Measurements from ENCODE around the gene COG5.
"Not testable (repeated sequence)": the region's sequence is repeated elsewhere in the genome, so short reads cannot be mapped to it uniquely, and the experiment has no call there.

The COG5 gene

DNA sequence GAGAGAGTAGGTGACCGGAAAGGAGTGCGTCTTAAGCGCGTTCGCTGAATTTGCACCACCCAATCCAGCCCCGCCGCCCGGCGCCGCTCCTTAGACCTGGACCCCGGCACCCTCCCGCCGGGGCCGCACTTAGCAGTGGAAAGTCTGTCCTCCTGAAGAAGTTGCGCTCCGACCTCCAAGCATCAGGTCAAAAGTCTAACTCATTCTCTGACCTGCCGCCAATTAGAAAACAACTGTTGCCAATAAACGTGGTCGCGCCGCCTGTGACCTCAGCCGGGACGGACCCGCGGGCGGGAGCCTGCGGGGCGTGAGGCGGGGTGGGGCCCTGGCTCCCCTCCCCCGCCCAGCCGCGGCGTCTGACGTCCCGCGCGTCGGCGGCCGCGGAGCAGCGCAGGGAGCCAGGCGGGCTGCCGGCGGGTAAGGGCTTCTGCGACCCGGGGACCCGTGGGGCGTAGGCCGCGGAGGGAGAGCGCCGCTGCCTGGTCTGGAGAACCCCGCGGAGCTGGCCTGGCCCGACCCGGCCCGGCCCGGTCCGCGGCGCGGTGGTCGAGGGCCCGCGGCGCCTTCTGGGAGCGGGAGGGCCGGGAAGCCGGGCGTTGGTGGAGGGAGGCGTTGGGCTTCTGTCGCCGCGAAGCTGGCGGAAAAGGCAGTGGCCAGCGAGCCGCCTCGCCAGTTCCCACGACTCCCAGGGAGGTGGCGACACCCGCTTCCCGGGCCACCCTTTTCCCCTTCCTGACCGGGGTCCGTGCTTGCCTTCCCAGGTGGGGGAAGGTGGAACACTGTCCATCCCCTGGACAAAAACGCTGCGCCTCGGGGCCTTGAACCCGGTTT, 16.4 kb upstream of the COG5 start, which contains the start of gene BCAP29:
BCAP29 (plus strand) TSS at position 362 of the 831 bp plus-strand sequence. CDS start 527 bp downstream, outside the sequence.
- DNase-seq (ENCODE audit: low read depth, low spot score) = peak; percentile 37

DNA sequence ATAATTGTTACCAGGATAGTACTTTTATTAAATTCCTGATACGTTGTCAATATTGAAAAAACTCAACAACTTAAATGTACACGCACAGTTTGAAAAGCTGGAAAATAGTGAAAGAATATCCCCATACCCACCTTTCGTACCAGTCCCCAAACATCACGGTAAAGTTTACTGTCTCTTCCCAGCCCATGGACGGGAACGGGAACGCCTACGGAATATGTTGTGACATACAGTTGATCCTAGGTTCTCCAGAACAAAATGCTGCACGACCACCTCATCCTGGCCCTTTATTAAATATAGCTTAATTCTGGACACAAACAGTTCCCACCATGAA, 15.8 kb upstream of the COG5 start:
- DNase-seq (ENCODE audit: low read depth, low spot score) = no peak

DNA sequence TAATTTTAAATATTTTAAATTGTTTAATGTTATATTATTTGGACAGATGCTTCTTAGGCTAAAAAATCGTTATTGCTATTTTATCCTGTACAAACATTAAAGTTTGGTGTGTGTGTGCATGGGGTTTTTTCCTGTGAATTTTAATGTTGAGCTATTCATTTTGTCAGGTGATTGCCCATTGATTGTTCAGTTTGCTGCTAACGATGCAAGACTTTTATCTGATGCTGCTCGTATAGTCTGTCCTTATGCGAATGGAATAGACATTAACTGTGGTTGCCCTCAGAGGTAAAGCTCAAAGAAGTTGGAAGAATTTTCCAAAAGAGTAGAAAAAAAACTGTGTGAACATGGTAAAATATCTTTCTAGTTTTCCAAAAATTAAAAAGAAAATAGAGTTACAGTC, 9.8 kb upstream of the COG5 start:
- no peak for DNase-seq (ENCODE audit: low read depth, low spot score)

DNA sequence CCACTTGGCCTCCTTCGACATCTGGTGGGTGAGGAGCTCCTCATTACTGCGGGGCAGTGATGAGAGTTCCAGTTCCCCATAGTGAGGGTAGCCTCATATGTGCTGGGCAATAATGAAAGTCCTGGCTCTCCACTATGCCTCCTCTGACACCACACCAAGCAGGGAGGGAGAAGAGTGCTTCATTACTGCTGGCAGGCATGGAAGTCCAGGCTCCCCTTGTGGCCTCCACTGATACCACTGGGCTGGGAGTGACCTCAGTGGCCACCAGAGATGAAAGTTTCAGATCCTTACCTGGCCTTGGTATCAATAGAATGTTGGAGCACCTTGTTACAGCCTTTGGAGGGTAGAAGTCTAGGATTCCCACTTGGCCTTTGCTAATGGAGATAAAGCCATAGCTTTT, 6.6 kb upstream of the COG5 start:
- no peak for DNase-seq (ENCODE audit: low read depth, low spot score)

DNA sequence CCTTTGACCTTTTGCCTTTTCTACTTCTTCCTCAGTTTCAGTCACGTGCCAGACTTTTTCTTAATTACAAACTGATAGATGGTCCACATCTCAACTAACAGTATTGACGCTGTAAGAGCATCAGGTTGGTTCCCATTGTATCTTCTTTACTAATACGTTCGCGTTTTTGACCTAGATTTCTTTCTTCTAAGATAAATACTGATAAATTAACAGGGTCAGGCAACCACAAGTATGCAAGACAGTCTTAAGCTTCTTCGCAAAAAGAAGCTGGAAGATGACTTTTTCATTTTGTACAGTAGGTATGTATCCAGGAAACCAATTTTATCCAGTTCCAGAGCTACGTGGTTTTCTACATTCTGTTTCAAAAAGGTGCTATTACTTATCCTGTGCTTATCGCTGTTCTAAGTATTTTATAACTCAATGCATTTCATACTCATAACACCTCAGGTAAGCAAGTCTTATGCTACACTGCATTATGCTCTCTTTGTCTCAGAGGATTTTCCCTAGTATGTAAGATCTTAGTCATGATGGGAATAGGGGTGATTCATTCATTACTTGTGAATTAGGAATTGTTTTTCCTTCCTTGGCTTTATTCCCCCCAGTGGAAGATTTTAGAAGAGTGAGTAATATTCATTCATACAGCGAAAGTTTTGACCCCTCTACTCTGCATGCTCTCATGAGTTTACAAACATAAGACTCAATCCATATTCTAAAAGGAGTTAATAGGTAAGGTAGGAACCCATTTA, 1.0 kb upstream of the COG5 start:
- DNase-seq (ENCODE audit: low read depth, low spot score) = no peak

DNA sequence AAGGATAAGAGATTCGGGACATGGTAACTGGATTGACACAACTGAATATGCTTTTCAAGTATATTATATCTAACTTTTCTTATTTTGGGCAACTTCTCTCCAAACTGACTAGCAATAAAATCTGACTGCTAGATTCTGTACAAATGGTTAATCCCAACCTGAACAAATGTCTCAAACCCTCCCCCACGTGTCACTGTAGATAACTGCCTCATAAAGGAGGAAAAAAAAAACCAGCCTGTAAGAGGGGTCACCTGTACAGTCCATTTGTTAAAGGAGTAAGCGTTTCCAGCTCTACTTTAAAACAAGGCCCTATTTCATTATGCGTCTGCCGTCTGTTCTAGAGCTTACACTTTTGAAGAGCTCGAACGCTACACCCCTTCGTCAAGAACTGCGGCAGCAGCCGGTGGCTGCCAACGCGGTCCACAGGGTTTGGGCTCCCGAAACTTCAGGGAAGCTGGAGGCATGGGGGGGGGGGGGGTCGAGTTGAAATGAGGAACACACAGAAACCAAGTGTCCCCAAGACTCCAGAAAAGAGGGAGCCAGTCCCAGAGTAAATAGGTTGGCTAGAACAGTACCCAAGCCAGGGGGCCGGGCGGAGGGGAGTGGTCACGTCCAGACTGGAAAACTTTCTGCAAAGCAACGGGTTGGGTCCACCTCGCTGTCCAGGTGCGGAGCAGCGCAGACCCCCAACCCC, 492 bp downstream of the COG5 start:
- DNase-seq (ENCODE audit: low read depth, low spot score) = no peak

DNA sequence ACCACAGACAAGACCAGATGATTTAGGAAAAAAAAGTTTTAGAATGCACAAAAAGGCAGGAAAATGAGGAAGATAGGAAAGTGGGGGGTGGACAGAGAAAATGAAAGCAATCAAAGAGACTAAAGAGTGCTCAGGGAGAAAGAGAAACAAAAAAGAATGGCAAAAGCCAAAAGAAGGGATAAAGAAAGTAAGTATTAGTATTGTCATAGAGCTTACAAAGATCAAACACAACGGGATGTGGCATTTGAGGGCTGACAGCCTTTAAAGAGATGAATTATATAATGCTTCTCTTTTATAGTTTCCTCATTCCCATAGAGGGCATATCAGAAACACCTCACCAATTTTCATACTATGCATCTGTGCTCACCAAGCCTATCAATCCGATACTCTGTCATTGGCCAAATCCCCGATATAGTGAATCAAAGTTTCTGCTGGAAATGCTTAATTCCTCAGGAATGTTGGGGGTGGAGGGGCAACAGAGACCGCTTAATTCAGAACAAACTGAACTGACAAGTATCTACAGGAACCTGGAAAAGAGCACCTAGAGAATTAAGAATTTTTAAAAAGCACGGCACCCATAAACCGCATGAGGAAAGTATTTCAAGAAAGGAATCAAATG, 2.7 kb downstream of the COG5 start:
- no peak for DNase-seq (ENCODE audit: low read depth, low spot score)

DNA sequence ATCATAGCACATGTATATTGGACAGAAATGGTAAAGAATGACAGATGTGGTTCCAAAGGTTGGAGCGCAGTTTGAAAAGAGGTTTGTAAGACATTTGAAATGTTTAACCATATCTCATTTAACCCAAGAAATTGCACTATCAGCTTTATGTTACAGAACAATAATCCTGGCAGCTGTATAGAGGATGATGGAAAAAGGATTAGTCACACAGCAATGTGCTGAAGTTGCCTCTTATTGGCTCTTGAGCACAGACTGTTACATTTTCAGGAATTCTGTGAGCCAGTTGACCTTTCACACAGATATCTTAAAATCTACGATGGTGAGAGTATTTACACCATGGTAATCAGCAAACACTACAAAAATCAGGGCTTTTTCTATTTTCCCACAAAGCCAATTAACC, 3.9 kb downstream of the COG5 start:
- no peak for DNase-seq (ENCODE audit: low read depth, low spot score)

DNA sequence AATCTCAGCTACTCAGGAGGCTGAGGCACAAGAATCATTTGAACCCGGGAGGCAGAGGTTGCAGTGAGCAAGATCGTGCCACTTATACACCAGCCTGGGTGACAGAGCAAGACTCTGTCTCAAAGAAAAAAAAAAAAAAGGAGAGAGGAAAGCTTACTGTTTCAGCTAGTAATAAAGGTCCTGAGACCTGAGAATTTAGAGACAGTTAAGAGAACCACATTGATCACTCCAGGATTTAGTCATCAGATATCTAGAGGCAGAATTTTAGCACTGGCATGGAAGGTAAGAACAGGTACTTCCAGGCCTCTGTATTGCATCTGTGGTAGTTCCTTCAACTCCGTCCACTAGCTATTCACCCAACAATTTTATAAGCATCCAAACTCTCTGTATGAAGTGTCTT, 7.8 kb downstream of the COG5 start:
- DNase-seq (ENCODE audit: low read depth, low spot score) = no peak

DNA sequence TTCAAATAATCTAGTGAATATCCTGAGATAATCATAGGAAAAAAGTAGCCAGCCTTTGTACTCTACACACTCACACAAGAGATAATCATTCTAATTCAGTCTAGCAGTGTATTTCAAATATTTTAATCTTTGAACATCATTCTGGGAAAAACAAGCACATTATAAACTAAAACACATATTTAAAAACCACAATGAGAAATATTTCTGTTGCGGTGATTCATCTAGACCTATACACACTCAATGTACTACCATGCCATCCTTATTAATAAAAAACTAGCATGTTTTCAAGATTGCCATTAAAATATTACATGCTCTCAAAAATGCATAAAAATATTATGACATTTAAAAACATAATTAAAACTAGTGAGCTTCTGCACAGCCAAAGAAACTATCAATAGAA, 11.8 kb downstream of the COG5 start:
- no peak for DNase-seq (ENCODE audit: low read depth, low spot score)

DNA sequence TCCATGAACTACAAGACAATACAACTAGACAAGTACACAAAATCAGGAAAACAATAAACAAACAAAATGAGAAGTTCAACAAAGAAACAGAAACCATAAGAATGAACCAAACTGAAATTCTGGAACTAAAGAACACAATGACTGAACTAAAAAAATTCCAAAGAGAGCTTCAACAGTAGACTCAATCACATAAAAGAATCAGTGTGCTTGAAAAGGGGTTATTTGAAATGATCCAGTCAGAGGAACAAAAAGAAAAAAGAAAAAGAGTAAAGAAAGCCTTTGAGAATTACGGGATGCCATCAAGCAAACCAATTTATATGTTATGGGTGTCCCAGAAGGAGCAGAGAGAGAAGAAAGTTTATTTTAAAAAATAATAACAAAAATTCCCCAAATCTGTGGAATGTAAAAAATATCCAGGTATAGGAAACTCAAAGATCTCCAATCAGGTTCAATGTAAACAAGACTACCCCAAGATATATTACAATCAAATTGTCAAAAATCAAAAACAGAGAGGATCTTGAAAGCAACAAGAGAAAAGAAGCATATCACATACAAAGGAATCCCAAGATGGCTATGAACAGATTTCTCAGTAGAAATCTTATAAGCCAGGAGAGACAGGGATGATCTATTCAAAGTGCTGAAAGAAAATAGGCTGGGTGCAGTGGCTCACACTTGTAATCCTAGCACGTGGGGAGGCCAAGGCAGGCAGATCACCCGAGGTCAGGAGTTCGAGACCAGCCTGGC, 18.7 kb downstream of the COG5 start:
- DNase-seq (ENCODE audit: low read depth, low spot score) = no peak

DNA sequence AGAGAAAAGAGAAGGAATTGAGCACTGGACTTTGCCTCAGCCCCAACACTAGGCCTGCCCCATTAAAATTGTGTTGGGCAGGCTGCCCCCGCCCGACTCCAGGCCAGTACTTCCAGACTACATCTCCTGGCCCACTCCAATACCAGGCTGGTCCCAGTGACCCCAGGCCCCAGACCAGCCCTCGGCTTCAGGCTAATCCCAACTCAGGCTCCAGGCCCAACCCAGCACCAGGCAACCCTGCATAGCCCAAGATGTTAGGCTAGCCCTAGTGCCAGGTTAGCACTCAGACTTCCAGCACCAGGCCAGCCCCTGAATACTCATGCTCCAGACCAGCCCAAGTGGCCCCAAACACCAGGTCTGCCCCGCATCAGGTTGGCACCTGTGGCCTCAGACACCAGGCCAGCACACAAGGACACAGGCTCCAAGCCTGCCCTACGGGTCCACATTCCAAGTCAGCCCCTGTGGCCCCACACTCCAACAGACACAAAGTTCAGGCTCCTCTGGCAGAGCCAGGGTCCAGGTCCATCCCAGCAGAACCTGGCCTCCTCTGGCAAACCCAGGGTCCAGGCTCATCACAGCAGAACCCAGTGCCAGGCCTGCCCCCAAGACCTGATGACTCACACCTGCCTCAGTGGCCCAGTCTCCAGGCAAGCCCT, 20.3 kb downstream of the COG5 start:
- DNase-seq (ENCODE audit: low read depth, low spot score) = no peak

DNA sequence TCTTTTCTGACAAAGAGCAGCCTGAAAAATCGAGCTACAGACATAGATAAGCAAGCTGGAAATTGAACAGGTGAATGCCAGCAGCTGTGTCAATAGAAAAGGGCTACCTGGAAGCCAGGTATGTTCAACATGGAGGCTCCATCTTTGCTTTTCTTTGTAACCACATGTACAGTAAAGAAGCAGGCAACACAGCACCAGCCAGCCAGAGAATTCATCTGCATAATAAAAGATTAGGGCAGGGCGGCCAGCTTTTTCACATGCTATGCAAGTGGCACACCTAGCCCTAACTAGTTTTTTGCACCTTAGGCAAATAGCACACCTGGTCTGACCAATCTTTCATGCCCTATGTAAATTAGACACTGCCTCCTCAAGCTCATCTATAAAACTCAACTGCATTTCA, 25.7 kb downstream of the COG5 start:
- DNase-seq (ENCODE audit: low read depth, low spot score) = no peak

DNA sequence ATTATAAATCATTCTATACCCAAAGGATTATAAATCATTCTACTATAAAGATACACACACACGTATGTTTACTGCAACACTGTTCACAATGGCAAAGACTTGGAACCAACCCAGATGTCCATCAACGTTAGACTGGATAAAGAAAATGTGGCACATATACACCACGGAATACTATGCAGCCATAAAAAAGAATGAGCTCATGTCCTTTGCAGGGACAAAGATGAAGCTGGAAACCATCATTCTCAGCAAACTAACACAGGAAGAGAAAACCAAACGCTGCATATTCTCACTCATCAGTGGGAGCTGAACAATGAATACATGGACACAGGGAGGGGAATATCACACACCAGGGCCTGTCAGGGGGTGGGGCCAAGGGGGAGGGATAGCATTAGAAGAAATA, 26.5 kb downstream of the COG5 start:
- DNase-seq (ENCODE audit: low read depth, low spot score) = not testable (repeated sequence)

DNA sequence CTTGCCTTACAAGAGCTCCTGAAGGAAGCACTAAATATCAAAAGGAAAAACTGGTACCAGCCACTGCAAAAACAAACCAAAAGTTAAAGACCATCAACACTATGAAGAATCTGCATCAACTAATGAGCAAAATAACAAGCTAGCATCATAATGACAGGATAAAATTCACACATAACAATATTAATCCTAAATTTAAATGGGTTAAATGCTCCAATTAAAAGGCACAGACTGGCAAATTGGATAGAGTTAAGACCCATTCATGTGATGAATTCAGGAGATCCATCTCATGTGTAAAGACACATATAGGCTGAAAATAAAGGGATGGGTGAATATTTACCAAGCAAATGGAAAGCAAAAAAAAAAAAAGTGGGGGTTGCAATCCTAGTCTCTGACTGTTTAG, 29.6 kb downstream of the COG5 start:
- DNase-seq (ENCODE audit: low read depth, low spot score) = no peak

DNA sequence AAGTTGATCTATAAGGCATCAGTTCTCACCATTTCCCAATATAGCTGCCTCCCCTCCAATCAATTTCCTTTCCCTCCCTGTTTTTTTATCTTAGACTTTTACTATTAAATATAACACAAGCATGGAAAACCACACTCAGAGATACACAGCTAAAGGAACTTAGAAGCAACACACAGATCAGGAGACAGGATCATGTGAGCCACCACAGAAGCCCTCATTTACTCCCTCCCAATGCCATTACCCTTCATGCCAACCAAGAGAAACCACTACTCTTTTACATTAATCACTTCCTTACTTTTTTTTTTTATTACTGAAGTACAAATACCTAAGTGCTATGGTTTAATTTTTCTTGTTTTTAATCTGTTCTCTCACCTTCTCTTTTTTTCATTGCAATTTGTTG, 33.0 kb downstream of the COG5 start:
- no peak for DNase-seq (ENCODE audit: low read depth, low spot score)

DNA sequence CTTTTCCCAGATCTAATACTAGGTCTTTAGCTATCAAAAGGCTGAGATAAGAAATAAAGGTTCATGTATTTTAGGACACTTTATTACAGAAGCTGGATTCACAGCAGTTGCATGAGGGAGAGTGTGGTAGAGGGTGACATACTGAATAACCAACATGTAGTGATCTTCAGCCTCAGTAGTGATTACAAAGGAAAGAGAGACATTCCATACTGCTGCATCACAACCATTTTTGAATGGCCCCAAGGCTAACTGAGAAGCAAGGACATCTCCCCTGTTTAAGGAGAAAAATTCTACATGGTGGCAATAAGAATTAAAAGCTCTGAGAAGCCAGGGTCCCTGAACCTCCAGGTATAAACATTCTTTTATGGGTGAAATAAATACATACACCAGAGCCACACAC, 35.3 kb downstream of the COG5 start:
- no peak for DNase-seq (ENCODE audit: low read depth, low spot score)

DNA sequence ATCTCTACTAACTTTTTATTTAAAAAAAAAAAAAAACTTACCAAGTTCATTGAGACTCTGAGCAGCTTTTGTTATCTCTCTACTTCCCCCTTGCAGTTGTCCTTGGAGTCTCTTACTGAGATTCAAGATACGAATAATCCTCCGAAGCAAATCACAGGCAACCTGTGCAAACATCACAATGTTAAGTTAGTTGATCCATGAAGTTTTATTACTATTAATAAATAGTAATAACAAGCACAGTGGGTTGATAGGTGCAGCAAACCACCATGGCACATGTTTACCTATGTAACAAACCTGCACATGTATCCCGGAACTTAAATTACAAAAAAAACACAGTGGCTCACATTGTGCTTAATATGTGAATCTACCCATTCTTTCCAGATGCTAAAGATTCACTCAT, 36.5 kb downstream of the COG5 start:
- no peak for DNase-seq (ENCODE audit: low read depth, low spot score)

DNA sequence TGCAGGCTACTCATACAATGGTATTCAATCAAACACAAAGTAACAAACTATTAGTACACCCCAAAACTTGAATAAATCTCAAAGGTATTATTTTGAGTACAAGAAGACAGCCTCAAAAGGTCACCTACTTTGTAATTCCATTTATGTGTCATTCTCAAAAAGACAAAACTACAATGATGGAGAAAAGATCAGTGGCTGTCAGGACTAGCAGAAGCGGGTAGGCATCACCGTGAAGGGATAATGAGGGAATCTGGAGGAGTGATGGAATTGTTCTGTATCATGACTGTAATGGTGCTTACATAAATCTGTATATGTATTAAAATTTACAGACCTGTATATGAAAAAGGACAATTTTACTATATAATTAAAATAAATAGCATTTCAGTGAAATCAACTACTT, 37.0 kb downstream of the COG5 start:
- no peak for DNase-seq (ENCODE audit: low read depth, low spot score)

DNA sequence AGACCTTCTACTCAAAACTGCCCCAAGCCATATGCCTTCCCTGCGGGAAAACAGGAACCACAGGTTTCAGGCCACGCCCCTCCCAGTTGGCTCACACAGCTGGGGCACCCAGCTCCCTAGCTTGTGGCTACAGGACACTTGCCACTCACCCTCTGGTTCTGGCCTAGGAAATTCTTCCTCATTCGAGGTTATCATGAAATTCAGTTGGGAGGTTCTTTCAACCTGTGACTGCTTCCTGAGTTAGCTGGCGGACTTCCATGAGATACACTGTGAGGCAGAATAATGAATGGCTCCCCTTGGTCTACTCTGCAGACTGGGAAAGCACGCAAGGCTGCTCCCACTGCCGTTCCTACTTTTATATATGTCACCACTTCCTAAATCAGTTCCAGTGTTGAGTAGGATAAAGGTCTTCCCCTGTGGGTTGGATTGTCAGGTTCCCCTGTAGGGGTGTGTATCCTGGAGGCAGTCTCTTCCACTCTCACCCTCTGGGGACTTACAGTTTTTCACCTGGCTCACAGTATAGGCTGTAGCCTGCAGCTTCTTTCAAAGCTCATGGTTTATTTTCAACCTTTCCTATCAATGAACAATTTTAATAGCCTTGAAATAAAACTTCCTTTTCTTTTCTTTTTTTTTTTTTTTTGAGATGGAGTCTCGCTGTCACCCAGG, 56.9 kb downstream of the COG5 start:
- DNase-seq (ENCODE audit: low read depth, low spot score) = no peak
